ENCODE measurements around the gene KBTBD12. TPM values are rescaled to one million over a fixed set of nuclear protein-coding genes. Genes with fewer than 3 reads are reported as not detected.

The KBTBD12 gene
- total and polyA plus RNA-seq, 10 of the 15 experiments (the other 5 are each of a cell fraction or from before 2014, with no cell fraction given): 0.01 to 0.11 TPM; not detected in 8

- ChIA-PET POLR2A (no interaction called here), CTCF (no interaction called here), SMC1A (ENCODE audit: uncharacterized antibody, unreplicated experiment) (interaction anchor here (1.0 to 1.3 kb wide), 3 partner anchors 9 to 205 kb away, joined by 3 to 4 read pairs (median 4); no protein-coding TSS in a partner anchor), RAD21 (ENCODE audit: unreplicated experiment) (no interaction called here)
- no TSS peak for BruUV-seq (replicated peaks)
- Histone ChIP-seq H4K20me1 (ENCODE audit: control insufficient read depth, insufficient read depth) (no peaks in the 10 kb centered on the region), H3K9me3 (replicated peaks; ENCODE audit: control insufficient read depth, insufficient read depth, low read length) (no peaks in the 10 kb centered on the region), H3K4me3 (no peak overlapping the region), H3K79me2 (ENCODE audit: control insufficient read depth, insufficient read depth, low read length) (no peaks in the 10 kb centered on the region), H3K27me3 (replicated peaks in 1 of 2; ENCODE audit: control insufficient read depth in 2 of 2, insufficient read depth in 2 of 2, low read length in 1 of 2) (no peaks in the 10 kb centered on the region), H3K4me2 (ENCODE audit: control insufficient read depth, insufficient read depth) (no peak overlapping the region), H3K9ac (ENCODE audit: control insufficient read depth, insufficient read depth, low read length) (no peak overlapping the region), H2AFZ (ENCODE audit: control insufficient read depth, low read depth, low read length) (no peak overlapping the region), H3K4me1 (ENCODE audit: control insufficient read depth, insufficient read depth, low read length) (no peaks in the 10 kb centered on the region; the same call in 1 of the 2 replicates), H3K27ac (ENCODE audit: control insufficient read depth, insufficient read depth) (no peak overlapping the region), H3K36me3 (ENCODE audit: control insufficient read depth in 2 of 2, insufficient read depth in 2 of 2, low read length in 1 of 2) (no peaks in the 10 kb centered on the region)
- intact Hi-C loops (cut with micrococcal nuclease; ENCODE audit: unreplicated experiment): no loop called here
- DNase-seq (ENCODE audit: low read depth, low spot score) (no peak), ATAC-seq (no peak), FAIRE-seq (no peak)
- WGBS (ENCODE audit: insufficient coverage, insufficient replicate concordance, low lambda C conversion rate, missing lambda C conversion rate): 74% methylated on average over 2 of the region's 2 CpGs
- TF ChIP-seq RBBP5 (conservative IDR thresholded peaks at IDR 0.05) (no peak), TBL1XR1 (IDR thresholded peaks at IDR 0.05; ENCODE audit: low read depth, low read length) (no peak), MYC (IDR thresholded peaks at IDR 0.05; ENCODE audit: insufficient read depth, insufficient read length, insufficient replicate concordance, low read length, severe bottlenecking) (no peak), RFX5 (IDR thresholded peaks at IDR 0.05; ENCODE audit: low read depth, low read length) (no peak)
- TF ChIP-seq, protein P1, sequence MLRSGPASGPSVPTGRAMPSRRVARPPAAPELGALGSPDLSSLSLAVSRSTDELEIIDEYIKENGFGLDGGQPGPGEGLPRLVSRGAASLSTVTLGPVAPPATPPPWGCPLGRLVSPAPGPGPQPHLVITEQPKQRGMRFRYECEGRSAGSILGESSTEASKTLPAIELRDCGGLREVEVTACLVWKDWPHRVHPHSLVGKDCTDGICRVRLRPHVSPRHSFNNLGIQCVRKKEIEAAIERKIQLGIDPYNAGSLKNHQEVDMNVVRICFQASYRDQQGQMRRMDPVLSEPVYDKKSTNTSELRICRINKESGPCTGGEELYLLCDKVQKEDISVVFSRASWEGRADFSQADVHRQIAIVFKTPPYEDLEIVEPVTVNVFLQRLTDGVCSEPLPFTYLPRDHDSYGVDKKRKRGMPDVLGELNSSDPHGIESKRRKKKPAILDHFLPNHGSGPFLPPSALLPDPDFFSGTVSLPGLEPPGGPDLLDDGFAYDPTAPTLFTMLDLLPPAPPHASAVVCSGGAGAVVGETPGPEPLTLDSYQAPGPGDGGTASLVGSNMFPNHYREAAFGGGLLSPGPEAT (IDR thresholded peaks at IDR 0.05; ENCODE audit: low read depth): no peak
- in situ Hi-C loops (cut with MboI): no loop called here
Measured at GRCh38 chr3:127867412-127867811, 47.6 kb upstream of the KBTBD12 start.

- FAIRE-seq: no peak
- no peak for ATAC-seq
Measured at GRCh38 chr3:127867986-127868385, 47.0 kb upstream of the KBTBD12 start.

More at GRCh38 chr3:127867986-127868385, 47.0 kb upstream of the KBTBD12 start:
- TF ChIP-seq BACH1 (IDR thresholded peaks at IDR 0.05; ENCODE audit: borderline replicate concordance) (no peak), RUNX3 (IDR thresholded peaks at IDR 0.05; ENCODE audit: low read length) (peak; percentile 21; the same call in 1 of the 2 replicates)
- no peak for DNase-seq (ENCODE audit: low read depth, low spot score)
- in situ Hi-C loops (cut with MboI): no loop called here
- intact Hi-C loops (cut with micrococcal nuclease; ENCODE audit: unreplicated experiment): no loop called here
- Histone ChIP-seq H3K4me1 (ENCODE audit: control insufficient read depth, insufficient read depth, low read length) (no peaks in the 10 kb centered on the region; the same call in 1 of the 2 replicates), H3K9ac (ENCODE audit: control insufficient read depth, insufficient read depth, low read length) (no peak overlapping the region), H3K27ac (ENCODE audit: control insufficient read depth, insufficient read depth) (no peak overlapping the region), H4K20me1 (ENCODE audit: control insufficient read depth, insufficient read depth) (no peaks in the 10 kb centered on the region), H3K9me3 (replicated peaks; ENCODE audit: control insufficient read depth, insufficient read depth, low read length) (no peaks in the 10 kb centered on the region), H3K36me3 (ENCODE audit: control insufficient read depth in 2 of 2, insufficient read depth in 2 of 2, low read length in 1 of 2) (no peaks in the 10 kb centered on the region), H3K4me2 (ENCODE audit: control insufficient read depth, insufficient read depth) (no peak overlapping the region), H2AFZ (ENCODE audit: control insufficient read depth, low read depth, low read length) (no peak overlapping the region), H3K4me3 (no peak overlapping the region), H3K79me2 (ENCODE audit: control insufficient read depth, insufficient read depth, low read length) (no peaks in the 10 kb centered on the region), H3K27me3 (replicated peaks in 1 of 2; ENCODE audit: control insufficient read depth in 2 of 2, insufficient read depth in 2 of 2, low read length in 1 of 2) (no peaks in the 10 kb centered on the region)
- ChIA-PET POLR2A (no interaction called here), RAD21 (ENCODE audit: unreplicated experiment) (interaction anchor here (1.0 kb wide), 1 partner anchor 91 kb away, joined by 4 read pairs; no protein-coding TSS in a partner anchor), SMC1A (ENCODE audit: uncharacterized antibody, unreplicated experiment) (interaction anchor here (0.7 to 1.3 kb wide), 5 partner anchors 9 to 47 kb away, joined by 3 to 4 read pairs (median 3); no protein-coding TSS in a partner anchor), CTCF (interaction anchor here (1.5 kb wide), 1 partner anchor 13 kb away, joined by 3 read pairs; no protein-coding TSS in a partner anchor)
- no TSS peak for BruUV-seq (replicated peaks)

All from GM12878 (cell line).